Activated CD4-positive, alpha-beta memory T cell treated with anti-CD3 and anti-CD28 coated beads, Interleukin-2, amount 10 ng/mL, durations not matched to agents 7 days and 5 days (primary cell): ENCODE measurements around the gene HYCC2. TPM values are rescaled to one million over a fixed set of nuclear protein-coding genes. Genes with fewer than 3 reads are reported as not detected.
"Not testable (repeated sequence)": the region's sequence is repeated elsewhere in the genome, so short reads cannot be mapped to it uniquely, and the experiment has no call there.

ENCODE experiments used
- CTCF ChIA-PET: fragments of 350-600 bp; sonication (Branson Sonifier 250); formaldehyde crosslinking; loops from one replicate; lab custom pipeline; 2021; ENCODE audit warnings: antibody characterized with exemption, inconsistent platforms; lab: Charles Lee
- POLR2A ChIA-PET: fragments of 350-600 bp; sonication (Branson Sonifier 250); formaldehyde crosslinking; loops from one replicate; lab custom pipeline; 2021; ENCODE audit warnings: antibody characterized with exemption; lab: Charles Lee
- DNase-seq: peaks from one replicate; pipeline ENCODE4 v3.0.0-alpha.2; 2020
- H3K27ac Mint-ChIP-seq: one replicate; pipeline ENCODE4 v1.8.0; 2021; ENCODE audit warnings: mild to moderate bottlenecking, mixed read lengths
- H3K27me3 Mint-ChIP-seq: one replicate; pipeline ENCODE4 v1.8.0; 2021; ENCODE audit warnings: mixed read lengths
- H3K36me3 Mint-ChIP-seq: one replicate; pipeline ENCODE4 v1.8.0; 2021; ENCODE audit warnings: low read depth, mixed read lengths
- H3K4me1 Mint-ChIP-seq: one replicate; pipeline ENCODE4 v1.8.0; 2021; ENCODE audit warnings: mixed read lengths
- H3K4me3 Mint-ChIP-seq: one replicate; pipeline ENCODE4 v1.8.0; 2021; ENCODE audit warnings: mild to moderate bottlenecking, mixed read lengths
- H3K9me3 Mint-ChIP-seq: one replicate; pipeline ENCODE4 v1.8.0; 2021; ENCODE audit warnings: mixed read lengths
- total RNA-seq, 2 experiments: library from RNA; stranded (reverse); gene quantifications; one replicate each; pipeline ENCODE4 v1.2.3, GENCODE V29; 2021

Gene HYCC2
- total RNA-seq, 2 experiments from 2014 or later = 27.9 to 31.9 TPM

DNA sequence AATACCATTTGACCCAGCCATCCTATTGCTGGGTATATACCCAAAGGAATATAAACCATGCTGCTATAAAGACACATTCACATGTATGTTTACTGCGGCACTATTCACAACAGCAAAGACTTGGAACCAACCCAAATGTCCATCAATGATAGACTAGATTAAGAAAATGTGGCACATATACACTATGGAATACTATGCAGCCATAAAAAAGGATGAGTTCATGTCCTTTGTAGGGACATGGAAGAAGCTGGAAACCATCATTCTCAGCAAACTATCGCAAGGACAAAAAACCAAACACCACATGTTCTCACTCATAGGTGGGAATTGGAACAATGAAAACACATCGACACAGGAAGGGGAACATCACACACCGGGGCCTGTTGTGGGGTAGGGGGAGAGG, 33.1 kb downstream of the HYCC2 start:
- H3K4me3 Mint-ChIP-seq, POLR2A ChIA-PET, H3K27me3 Mint-ChIP-seq, DNase-seq, H3K4me1 Mint-ChIP-seq, H3K27ac Mint-ChIP-seq: not testable (repeated sequence)
- Mint-ChIP-seq H3K9me3 (peaks cover 13% of the 10 kb centered on the region), H3K36me3 (peaks cover 54% of the 10 kb centered on the region)
- CTCF ChIA-PET = interaction anchor here (0.5 kb wide), 1 partner anchor 31 kb away, joined by 4 read pairs; no protein-coding TSS in a partner anchor

GRCh38 chr2:201034355-201034754, 37.1 kb downstream of the HYCC2 start:
- H3K27ac Mint-ChIP-seq, DNase-seq, POLR2A ChIA-PET, H3K4me3 Mint-ChIP-seq, CTCF ChIA-PET, H3K4me1 Mint-ChIP-seq, H3K27me3 Mint-ChIP-seq: not testable (repeated sequence)
- Mint-ChIP-seq H3K9me3 (peaks cover 17% of the 10 kb centered on the region), H3K36me3 (peaks cover 44% of the 10 kb centered on the region)

GRCh38 chr2:201024518-201024917, 47.0 kb downstream of the HYCC2 start:
- no peaks in the 10 kb centered on the region for H3K27me3 Mint-ChIP-seq
- H3K36me3 Mint-ChIP-seq = peaks cover 44% of the 10 kb centered on the region
- peaks cover 10% of the 10 kb centered on the region for H3K9me3 Mint-ChIP-seq
- peaks cover 27% of the 10 kb centered on the region for H3K4me1 Mint-ChIP-seq
- no peak overlapping the region for H3K4me3 Mint-ChIP-seq
- ChIA-PET CTCF (interaction anchor here (1.6 kb wide), 1 partner anchor 43 kb away, joined by 3 read pairs; no protein-coding TSS in a partner anchor), POLR2A (interaction anchor here (0.7 kb wide), 1 partner anchor 354 kb away, joined by 4 read pairs; no protein-coding TSS in a partner anchor)
- DNase-seq = no peak
- H3K27ac Mint-ChIP-seq = no peak overlapping the region

- peaks cover 31% of the 10 kb centered on the region for H3K36me3 Mint-ChIP-seq
- peaks cover 20% of the 10 kb centered on the region for H3K4me1 Mint-ChIP-seq
- POLR2A ChIA-PET = interaction anchor here (1.1 to 1.3 kb wide), 2 partner anchors 47 to 238 kb away, joined by 3 read pairs; no protein-coding TSS in a partner anchor
- H3K27me3 Mint-ChIP-seq = no peaks in the 10 kb centered on the region
- no peak for DNase-seq
- no peak overlapping the region for H3K4me3 Mint-ChIP-seq
- no peaks in the 10 kb centered on the region for H3K9me3 Mint-ChIP-seq
- CTCF ChIA-PET = interaction anchor here (0.5 to 1.5 kb wide), 6 partner anchors 9 to 161 kb away, joined by 3 to 7 read pairs (median 4); partner anchors contain the start of gene CASP10
- no peak overlapping the region for H3K27ac Mint-ChIP-seq
These were observed 49.6 kb downstream of the HYCC2 start for GRCh38 chr2:201021914-201022313.

Other genes starting within 250 kb of the HYCC2 start
- 100 to 1,000 TPM; 164 to 169 TPM for gene CLK1, start 207.0 kb downstream of the HYCC2 start, total RNA-seq
- gene PPIL3, start 182.6 kb downstream of the HYCC2 start, total RNA-seq = 100 to 1,000 TPM; 101 to 102 TPM
- 10 to 100 TPM; 28.9 to 30.1 TPM for gene NIF3L1, start 182.3 kb downstream of the HYCC2 start, total RNA-seq
- gene ORC2, start 108.0 kb downstream of the HYCC2 start, total RNA-seq = 10 to 100 TPM; 50.8 to 51.6 TPM
- gene NDUFB3, start 330 bp upstream of the HYCC2 start, total RNA-seq = 100 to 1,000 TPM; 133 to 135 TPM
- gene CFLAR, start 44.5 kb upstream of the HYCC2 start, total RNA-seq = 100 to 1,000 TPM; 192 to 196 TPM
- gene CASP10, start 111.5 kb upstream of the HYCC2 start, total RNA-seq = 10 to 100 TPM; 47.8 to 51.3 TPM
- gene CASP8, start 188.9 kb upstream of the HYCC2 start, total RNA-seq = 100 to 1,000 TPM in 1 of 2 experiments, 10 to 100 TPM in 1; 99.8 to 102 TPM